8988T (cell line): ENCODE data around the gene ACAP2.
A peak's percentile ranks its signal among the peaks of the same experiment; 100 is the strongest.
"Not testable (repeated sequence)": the region's sequence is repeated elsewhere in the genome, so short reads cannot be mapped to it uniquely, and the experiment has no call there.

Experiments
- DNase-seq: peaks from one replicate; pipeline ENCODE4 v3.0.0; 2011

The ACAP2 gene

GRCh38 chr3:195442573-195443390 lies at the start of gene ACAP2:
Gene ACAP2, minus strand, starts transcription at chr3:195443020. Its CDS starts 173 bp downstream, at chr3:195442847.
- peak; percentile 98 for DNase-seq

GRCh38 chr3:195475614-195476013 lies 32.8 kb upstream of the ACAP2 start:
- DNase-seq = no peak

- not testable (repeated sequence) for DNase-seq
These were observed 32.3 kb upstream of the ACAP2 start for GRCh38 chr3:195475116-195475515.

- no peak for DNase-seq
These were observed 26.0 kb upstream of the ACAP2 start for GRCh38 chr3:195468841-195469240.

GRCh38 chr3:195468391-195468776 lies 25.6 kb upstream of the ACAP2 start:
- no peak for DNase-seq

- no peak for DNase-seq
These were observed 25.0 kb upstream of the ACAP2 start for GRCh38 chr3:195467641-195468390.

GRCh38 chr3:195466251-195466650 lies 23.4 kb upstream of the ACAP2 start:
- no peak for DNase-seq

- DNase-seq = not testable (repeated sequence)
These were observed 20.1 kb upstream of the ACAP2 start for GRCh38 chr3:195462922-195463321.

GRCh38 chr3:195462308-195462610 lies 19.4 kb upstream of the ACAP2 start:
- no peak for DNase-seq

GRCh38 chr3:195461594-195462307 lies 18.9 kb upstream of the ACAP2 start:
- DNase-seq = no peak

GRCh38 chr3:195460091-195460713 lies 17.4 kb upstream of the ACAP2 start:
- no peak for DNase-seq

GRCh38 chr3:195458316-195458717 lies 15.5 kb upstream of the ACAP2 start:
- DNase-seq = no peak

GRCh38 chr3:195455789-195456188 lies 13.0 kb upstream of the ACAP2 start:
- DNase-seq = no peak

GRCh38 chr3:195453236-195453635 lies 10.4 kb upstream of the ACAP2 start:
- DNase-seq = no peak

GRCh38 chr3:195451373-195452015 lies 8.7 kb upstream of the ACAP2 start:
- DNase-seq = no peak

GRCh38 chr3:195450731-195451229 lies 8.0 kb upstream of the ACAP2 start:
- DNase-seq = no peak

GRCh38 chr3:195448205-195448875 lies 5.5 kb upstream of the ACAP2 start:
- DNase-seq = no peak

- no peak for DNase-seq
These were observed 4.4 kb upstream of the ACAP2 start for GRCh38 chr3:195447201-195447600.

GRCh38 chr3:195446359-195446758 lies 3.5 kb upstream of the ACAP2 start:
- no peak for DNase-seq

GRCh38 chr3:195445885-195446284 lies 3.1 kb upstream of the ACAP2 start:
- DNase-seq = no peak

- no peak for DNase-seq
These were observed 670 bp upstream of the ACAP2 start for GRCh38 chr3:195443391-195443989.
